SK-N-MC (cell line): Measurements from ENCODE around the gene KDSR.

Experiments
- EZH2 ChIP-seq: fragments of 200-600 bp; sonication (generic); IDR thresholded peaks from one replicate; pipeline ENCODE4 v1.6.1; 2017; ENCODE audit warnings: antibody characterized with exemption
- FOXP2 ChIP-seq: optimal IDR thresholded peaks from 2 replicates; pipeline ENCODE3; 2011; ENCODE audit warnings: mild to moderate bottlenecking, moderate library complexity; ENCODE audit not compliant: insufficient read depth; ENCODE audit errors: extremely low read length, control extremely low read depth
- POLR2AphosphoS5 ChIP-seq: IDR thresholded peaks from 2 replicates; pipeline ENCODE4 v1.6.1; 2012; ENCODE audit warnings: mild to moderate bottlenecking, low read depth, low read length, borderline replicate concordance

- TF ChIP-seq POLR2AphosphoS5, result no peak
- no peak for TF ChIP-seq EZH2
- TF ChIP-seq FOXP2, result no peak
These were observed 22.1 kb downstream of the KDSR start for GRCh38 chr18:63344918-63345317.
